ACHN (cell line): Measurements from ENCODE around the gene CLSTN2.

ENCODE experiments used
- DNase-seq: peaks from one replicate; pipeline ENCODE4 v3.0.0-alpha.2; 2015
- in situ Hi-C: cut with HindIII; loops from 2 replicates; pipeline ENCODE4 v1.10.0; 2017; ENCODE audit warnings: low sequenced_read_pairs, low pct_ligation_motif_present, low pct_unique_long_range_greater_than_20kb

The CLSTN2 gene

GRCh38 chr3:140076552-140076951 is 141.6 kb downstream of the CLSTN2 start:
- in situ Hi-C loops = no loop called here
- DNase-seq = no peak

- in situ Hi-C loops = no loop called here
- DNase-seq = no peak
Measured at GRCh38 chr3:140077406-140077805, 142.4 kb downstream of the CLSTN2 start.

GRCh38 chr3:140078343-140078742 is 143.4 kb downstream of the CLSTN2 start:
- in situ Hi-C loops = no loop called here
- no peak for DNase-seq

- in situ Hi-C loops = no loop called here
Measured at GRCh38 chr3:140078940-140079339, 144.0 kb downstream of the CLSTN2 start.

GRCh38 chr3:140081887-140082286 is 146.9 kb downstream of the CLSTN2 start:
- no peak for DNase-seq

More at GRCh38 chr3:140078940-140079339, 144.0 kb downstream of the CLSTN2 start:
- no peak for DNase-seq

GRCh38 chr3:140085001-140085400 is 150.0 kb downstream of the CLSTN2 start:
- no peak for DNase-seq
- in situ Hi-C loops = no loop called here

More at GRCh38 chr3:140081887-140082286, 146.9 kb downstream of the CLSTN2 start:
- in situ Hi-C loops = no loop called here

- DNase-seq = no peak
- in situ Hi-C loops = no loop called here
Measured at GRCh38 chr3:140086642-140087041, 151.7 kb downstream of the CLSTN2 start.

GRCh38 chr3:140088058-140088457 is 153.1 kb downstream of the CLSTN2 start:
- DNase-seq = no peak
- in situ Hi-C loops = no loop called here

- DNase-seq = no peak
Measured at GRCh38 chr3:140088513-140088912, 153.5 kb downstream of the CLSTN2 start.

GRCh38 chr3:140089403-140090072 is 154.6 kb downstream of the CLSTN2 start:
- no peak for DNase-seq

More at GRCh38 chr3:140088513-140088912, 153.5 kb downstream of the CLSTN2 start:
- in situ Hi-C loops = no loop called here

GRCh38 chr3:140091143-140091542 is 156.2 kb downstream of the CLSTN2 start:
- in situ Hi-C loops = no loop called here
- DNase-seq = peak; percentile 6

More at GRCh38 chr3:140089403-140090072, 154.6 kb downstream of the CLSTN2 start:
- in situ Hi-C loops = no loop called here

- in situ Hi-C loops = no loop called here
- peak; percentile 2 for DNase-seq
Measured at GRCh38 chr3:140092848-140093536, 158.0 kb downstream of the CLSTN2 start.

- in situ Hi-C loops = no loop called here
- DNase-seq = peak; percentile 67
Measured at GRCh38 chr3:140093742-140094141, 158.8 kb downstream of the CLSTN2 start.

- in situ Hi-C loops = no loop called here
- DNase-seq = no peak
Measured at GRCh38 chr3:140094487-140094886, 159.5 kb downstream of the CLSTN2 start.

- in situ Hi-C loops = no loop called here
- no peak for DNase-seq
Measured at GRCh38 chr3:140096037-140096436, 161.1 kb downstream of the CLSTN2 start.

GRCh38 chr3:140097874-140098635 is 163.1 kb downstream of the CLSTN2 start:
- in situ Hi-C loops = no loop called here
- DNase-seq = no peak

- in situ Hi-C loops = no loop called here
- no peak for DNase-seq
Measured at GRCh38 chr3:140100479-140100878, 165.5 kb downstream of the CLSTN2 start.

- no peak for DNase-seq
Measured at GRCh38 chr3:140103166-140103565, 168.2 kb downstream of the CLSTN2 start.

GRCh38 chr3:140103986-140104645 is 169.1 kb downstream of the CLSTN2 start:
- DNase-seq = no peak
- in situ Hi-C loops = no loop called here

More at GRCh38 chr3:140103166-140103565, 168.2 kb downstream of the CLSTN2 start:
- in situ Hi-C loops = no loop called here
